Liver (tissue), 9 donors: Measurements from ENCODE around the gene ARTN. TPM values are rescaled to one million over a fixed set of nuclear protein-coding genes. Genes with fewer than 3 reads are reported as not detected.

Source experiments
- DNase-seq: peaks from one replicate; pipeline ENCODE4 v3.0.0-alpha.2; 2017; ENCODE audit warnings: low spot score
- H3K27ac ChIP-seq, 2 donors: one replicate each; pipeline ENCODE4 v1.7.0; 2013; ENCODE audit warnings: inconsistent platforms in 2 of 2, low read length in 2 of 2, control low read depth in 1 of 2, low read depth in 1 of 2, mild to moderate bottlenecking in 1 of 2
- H3K27me3 ChIP-seq, 4 donors: one replicate each; pipeline versions ENCODE4 v1.6.1 to v1.7.0; 2013; ENCODE audit warnings: low read length in 3 of 4, inconsistent platforms in 1 of 4, mild to moderate bottlenecking in 1 of 4, moderate library complexity in 1 of 4; ENCODE audit not compliant: control insufficient read depth in 4 of 4, insufficient read depth in 4 of 4
- H3K36me3 ChIP-seq, 4 donors: one replicate each; pipeline versions ENCODE4 v1.6.1 to v1.7.0; 2013; ENCODE audit warnings: low read length in 3 of 4, mild to moderate bottlenecking in 3 of 4, low read depth in 1 of 4, moderate library complexity in 1 of 4; ENCODE audit not compliant: control insufficient read depth in 4 of 4, insufficient read depth in 3 of 4
- H3K4me1 ChIP-seq, 4 donors: one replicate each; pipeline versions ENCODE4 v1.6.1 to v1.7.0; 2013; ENCODE audit warnings: low read length in 3 of 4, mild to moderate bottlenecking in 3 of 4, moderate library complexity in 1 of 4; ENCODE audit not compliant: control insufficient read depth in 4 of 4, insufficient read depth in 4 of 4
- H3K4me3 ChIP-seq, 3 donors: one replicate each; pipeline versions ENCODE4 v1.6.1 to v1.7.0; 2013; ENCODE audit warnings: low read length in 3 of 3, control low read depth in 1 of 3, low read depth in 1 of 3, mild to moderate bottlenecking in 1 of 3
- H3K9ac ChIP-seq, 2 donors: one replicate each; pipeline ENCODE4 v1.7.0; 2013; ENCODE audit warnings: low read length in 2 of 2, mild to moderate bottlenecking in 2 of 2, moderate library complexity in 2 of 2, control low read depth in 1 of 2, low read depth in 1 of 2
- H3K9me3 ChIP-seq, 4 donors: one replicate each; pipeline versions ENCODE4 v1.6.1 to v1.7.0; 2013; ENCODE audit warnings: low read length in 3 of 4; ENCODE audit not compliant: control insufficient read depth in 4 of 4
- CTCF ChIP-seq: fragments of 150-350 bp; IDR thresholded peaks from 2 replicates; pipeline ENCODE4 v1.5.1; 2017; ENCODE audit warnings: improper control_type of control experiment, low read depth, low read length; ENCODE audit not compliant: missing input control
- EGR1 ChIP-seq, 2 donors: IDR thresholded peaks; 2 replicates each; pipeline ENCODE4 v1.6.1; 2016 to 2018; ENCODE audit warnings: antibody characterized with exemption in 2 of 2, low read depth in 2 of 2
- FOXA2 ChIP-seq: IDR thresholded peaks from 2 replicates; pipeline ENCODE4 v1.6.1; 2016; ENCODE audit warnings: antibody characterized with exemption
- GABPA ChIP-seq, 2 donors: IDR thresholded peaks in 1 of 2; conservative IDR thresholded peaks in 1 of 2; 2 replicates each; pipeline ENCODE4 v1.6.1; 2016; ENCODE audit warnings: antibody characterized with exemption in 2 of 2, mild to moderate bottlenecking in 1 of 2, moderate library complexity in 1 of 2
- HNF4A ChIP-seq, 2 donors: conservative IDR thresholded peaks; 2 replicates each; pipeline ENCODE4 v1.6.1; 2016; ENCODE audit warnings: antibody characterized with exemption in 2 of 2, mild to moderate bottlenecking in 2 of 2
- HNF4G ChIP-seq: IDR thresholded peaks from 2 replicates; pipeline ENCODE4 v1.6.1; 2016; ENCODE audit warnings: antibody characterized with exemption
- JUND ChIP-seq, 2 donors: IDR thresholded peaks; 2 replicates each; pipeline ENCODE4 v1.6.1; 2016; ENCODE audit warnings: antibody characterized with exemption in 2 of 2
- NR2F2 ChIP-seq: IDR thresholded peaks from 2 replicates; pipeline ENCODE4 v1.6.1; 2016; ENCODE audit warnings: antibody characterized with exemption
- RAD21 ChIP-seq, 2 donors: IDR thresholded peaks; 2 replicates each; pipeline ENCODE4 v1.6.1; 2016; ENCODE audit warnings: antibody characterized with exemption in 2 of 2, mild to moderate bottlenecking in 2 of 2
- RXRA ChIP-seq, 2 donors: IDR thresholded peaks; 2 replicates each; pipeline ENCODE4 v1.6.1; 2017 to 2018; ENCODE audit warnings: antibody characterized with exemption in 2 of 2, mild to moderate bottlenecking in 1 of 2
- SP1 ChIP-seq: IDR thresholded peaks from 2 replicates; pipeline ENCODE4 v1.6.1; 2018; ENCODE audit warnings: antibody characterized with exemption, mild to moderate bottlenecking
- ZBTB33 ChIP-seq: IDR thresholded peaks from 2 replicates; pipeline ENCODE4 v1.6.1; 2016; ENCODE audit warnings: antibody characterized with exemption
- WGBS: extraction: QIAGEN DNeasy Blood & Tissue Kit; methylation state at CpG from one replicate; pipeline ENCODE4 v1.1.7; 2013; 5-methylcytosine and 5-hydroxymethylcytosine counted together
- polyA plus RNA-seq, 2 donors: library from polyadenylated mRNA; stranded (reverse) in 1 of 2; unstranded in 1 of 2; fragments of 200-250 nt in 1 of 2; fragments of >200 nt in 1 of 2; fragmentation: Nextera tagmentation in 1 of 2; extraction: Ambion mirVana in 1 of 2; gene quantifications; one replicate each; pipeline versions ENCODE4 v1.2.1 to v1.2.3, GENCODE V29; 2013 to 2015
- total RNA-seq, 2 donors: library from RNA; depleted of rRNA; stranded (reverse); fragments of >200 nt; gene quantifications; one replicate each; pipeline ENCODE4 v1.2.3, GENCODE V29; 2014
- donor health status: healthy.
- donor health status: healthy.
- donor health status: healthy.
- donor health status: healthy.
- donor health status: healthy.

Gene ARTN
- total and polyA plus RNA-seq, 4 donors: 0.05 to 0.08 TPM; not detected in 2

DNA sequence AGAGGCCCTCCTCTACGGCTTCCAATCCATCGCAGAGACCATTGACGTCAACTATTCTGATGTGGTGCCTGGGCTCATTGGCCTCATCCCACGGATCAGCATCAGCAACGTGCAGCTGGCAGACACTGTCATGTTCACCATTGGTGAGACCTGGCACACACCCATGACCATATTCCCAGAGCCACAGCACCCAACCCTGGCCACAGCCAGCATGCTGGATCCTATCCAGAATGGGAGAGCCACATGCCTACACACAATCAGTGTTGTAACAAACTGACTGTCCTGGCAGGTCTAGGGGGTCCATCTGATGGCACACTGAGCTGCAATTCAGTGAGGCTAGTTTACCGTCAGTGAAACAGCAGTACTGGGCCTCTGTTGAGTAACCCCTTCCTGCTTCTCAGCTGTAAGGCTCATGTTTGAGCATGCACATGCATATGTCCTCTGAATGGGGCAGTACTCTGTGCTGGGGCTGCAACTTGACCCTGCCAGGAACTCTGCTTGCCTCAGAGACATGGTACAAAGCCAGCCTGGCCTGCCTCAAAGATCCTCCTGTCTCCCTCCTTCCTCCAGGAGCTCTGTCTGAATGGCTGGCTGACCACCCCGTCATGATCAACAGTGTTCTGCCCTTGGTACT is 23.9 kb downstream of the ARTN start:
- Histone ChIP-seq H3K9me3 (no peaks in the 10 kb centered on the region), H3K4me1 (no peaks in the 10 kb centered on the region), H3K27ac (no peak overlapping the region), H3K9ac (no peak overlapping the region), H3K4me3 (no peak overlapping the region), H3K27me3 (no peaks in the 10 kb centered on the region), H3K36me3 (peaks cover 4 to 58% (median 17%) of the 10 kb centered on the region in 4 donors)
- DNase-seq: no peak
- TF ChIP-seq HNF4A (conservative IDR thresholded peaks at IDR 0.05): no peak
- WGBS: 93% methylated on average over 7 of the region's 7 CpGs

DNA sequence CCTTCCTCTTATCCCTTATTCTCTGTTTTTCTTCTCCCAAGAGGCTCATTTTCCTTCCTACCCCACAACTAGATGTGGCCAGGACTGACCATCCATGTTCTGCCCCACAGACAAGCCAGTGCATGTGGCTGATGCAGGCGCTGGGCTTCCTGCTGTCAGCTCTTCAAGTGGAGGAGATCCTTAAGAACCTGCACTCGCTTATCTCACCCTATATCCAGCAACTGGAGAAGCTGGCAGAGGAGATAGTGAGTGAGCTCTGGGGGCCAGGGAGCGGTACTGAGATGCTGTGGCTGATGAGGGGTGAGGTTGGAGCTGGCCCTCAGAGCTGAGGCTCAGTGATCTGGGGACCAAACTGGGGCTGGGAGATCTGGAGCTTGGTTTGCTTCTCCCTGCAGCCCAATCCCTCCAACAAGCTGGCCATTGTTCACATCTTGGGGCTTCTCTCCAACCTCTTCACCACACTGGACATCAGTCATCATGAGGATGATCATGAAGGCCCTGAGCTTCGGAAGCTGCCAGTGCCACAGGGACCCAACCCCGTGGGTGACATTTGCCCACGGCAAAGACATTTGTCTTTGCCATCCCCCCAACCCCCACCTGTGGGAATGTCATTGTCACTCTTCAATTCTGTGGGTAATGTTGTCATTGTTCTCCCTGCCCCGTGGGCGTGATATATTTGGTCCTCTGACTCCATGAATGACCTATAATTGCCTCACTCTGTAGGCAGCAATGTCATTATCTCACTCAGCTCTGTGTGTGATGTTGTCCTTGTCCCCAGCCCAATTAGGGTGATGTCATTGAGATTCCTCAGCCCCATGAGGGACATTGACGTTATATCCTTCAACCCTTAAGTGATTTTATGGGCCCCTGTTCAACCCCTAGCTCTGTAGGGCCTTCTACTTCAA is 25.0 kb downstream of the ARTN start:
- H3K9me3 ChIP-seq: no peaks in the 10 kb centered on the region
- no peak overlapping the region for H3K4me3 ChIP-seq
- DNase-seq: peak; percentile 63
- no peak overlapping the region for H3K9ac ChIP-seq
- no peak overlapping the region for H3K27ac ChIP-seq
- no peaks in the 10 kb centered on the region for H3K27me3 ChIP-seq
- H3K4me1 ChIP-seq: no peaks in the 10 kb centered on the region
- 96% methylated on average over 9 of the region's 9 CpGs for WGBS
- TF ChIP-seq EGR1 (IDR thresholded peaks at IDR 0.05; ENCODE audit: low read depth in 2 of 2) (no peak), GABPA (IDR thresholded peaks at IDR 0.05 in 1 of 2, conservative IDR thresholded peaks at IDR 0.05 in 1 of 2) (no peak), HNF4G (no peak), JUND (IDR thresholded peaks at IDR 0.05) (no peak)
- peaks cover 6 to 67% (median 22%) of the 10 kb centered on the region in 4 donors for H3K36me3 ChIP-seq

DNA sequence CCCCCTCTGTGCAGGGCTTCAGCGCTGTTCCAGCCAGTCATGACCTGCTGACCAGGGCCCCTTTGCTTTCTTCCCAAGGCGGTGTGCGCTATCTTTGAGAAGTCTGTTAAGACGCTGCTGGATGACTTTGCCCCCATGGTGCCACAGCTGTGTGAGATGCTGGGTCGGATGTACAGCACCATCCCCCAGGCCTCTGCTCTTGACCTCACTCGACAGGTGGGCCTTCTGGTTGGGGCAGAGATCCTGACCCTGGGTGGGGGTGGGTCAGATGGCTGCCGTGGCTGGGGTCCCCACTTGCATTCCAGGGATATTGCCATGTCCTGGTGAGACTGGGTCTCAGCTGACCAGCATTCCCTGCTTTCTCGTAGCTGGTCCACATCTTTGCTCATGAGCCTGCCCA is 27.2 kb downstream of the ARTN start:
- H3K9me3 ChIP-seq: no peaks in the 10 kb centered on the region
- DNase-seq: no peak
- H3K27me3 ChIP-seq: no peaks in the 10 kb centered on the region
- no peak overlapping the region for H3K9ac ChIP-seq
- no peak overlapping the region for H3K4me3 ChIP-seq
- TF ChIP-seq SP1 (no peak), RAD21 (IDR thresholded peaks at IDR 0.05) (no peak)
- H3K36me3 ChIP-seq: peaks cover 6 to 80% (median 23%) of the 10 kb centered on the region in 4 donors
- H3K27ac ChIP-seq: no peak overlapping the region
- H3K4me1 ChIP-seq: no peaks in the 10 kb centered on the region
- WGBS: 95% methylated on average over 8 of the region's 8 CpGs

- no peak for DNase-seq
- TF ChIP-seq RXRA (IDR thresholded peaks at IDR 0.05) (no peak), GABPA (IDR thresholded peaks at IDR 0.05 in 1 of 2, conservative IDR thresholded peaks at IDR 0.05 in 1 of 2) (no peak), FOXA2 (no peak), CTCF (no peak), EGR1 (IDR thresholded peaks at IDR 0.05; ENCODE audit: low read depth in 2 of 2) (no peak), ZBTB33 (no peak), HNF4A (conservative IDR thresholded peaks at IDR 0.05) (no peak), NR2F2 (no peak), HNF4G (no peak)
- H3K9me3 ChIP-seq: no peaks in the 10 kb centered on the region
- H3K27me3 ChIP-seq: no peaks in the 10 kb centered on the region
- H3K36me3 ChIP-seq: peaks cover 6 to 79% (median 23%) of the 10 kb centered on the region in 4 donors
- H3K4me1 ChIP-seq: no peaks in the 10 kb centered on the region
- H3K27ac ChIP-seq: no peak overlapping the region
- H3K9ac ChIP-seq: no peak overlapping the region
- H3K4me3 ChIP-seq: no peak overlapping the region
- 94% methylated on average over 3 of the region's 3 CpGs for WGBS
These were observed 28.1 kb downstream of the ARTN start for GRCh38 chr1:43961692-43962091.
